GM23248 (cell line): ENCODE measurements around the gene FHAD1. TPM values are rescaled to one million over a fixed set of nuclear protein-coding genes. Genes with fewer than 3 reads are reported as not detected.

ENCODE experiments used
- DNase-seq: peaks from one replicate; pipeline ENCODE4 v3.0.0-alpha.2; 2015
- H2AFZ ChIP-seq: fragments of 200-600 bp; sonication (generic); 2 replicates; pipeline ENCODE4 v1.6.1; 2016; ENCODE audit warnings: antibody characterized with exemption
- H3F3A ChIP-seq: fragments of 200-600 bp; sonication (generic); 2 replicates; pipeline ENCODE4 v1.6.1; 2016; ENCODE audit warnings: mild to moderate bottlenecking, antibody characterized with exemption, mixed run types; ENCODE audit not compliant: insufficient read depth
- H3K27ac ChIP-seq: fragments of 200-600 bp; sonication (generic); 2 replicates; pipeline ENCODE4 v1.5.1; 2016; ENCODE audit warnings: mild to moderate bottlenecking
- H3K27me3 ChIP-seq: fragments of 200-600 bp; sonication (generic); replicated peaks from 2 replicates; pipeline ENCODE4 v1.6.1; 2016; ENCODE audit warnings: mild to moderate bottlenecking; ENCODE audit not compliant: insufficient read depth
- H3K36me3 ChIP-seq: fragments of 200-600 bp; sonication (generic); 2 replicates; pipeline ENCODE4 v1.6.1; 2016; ENCODE audit warnings: low read depth, mild to moderate bottlenecking
- H3K4me1 ChIP-seq: fragments of 200-600 bp; sonication (generic); 2 replicates; pipeline ENCODE4 v1.6.1; 2016; ENCODE audit warnings: mild to moderate bottlenecking; ENCODE audit not compliant: insufficient read depth
- H3K4me2 ChIP-seq: fragments of 200-600 bp; sonication (generic); one replicate; pipeline ENCODE4 v1.6.1; 2016; ENCODE audit warnings: mild to moderate bottlenecking; ENCODE audit not compliant: unreplicated experiment
- H3K4me3 ChIP-seq: fragments of 200-600 bp; sonication (generic); 2 replicates; pipeline ENCODE4 v1.5.1; 2016; ENCODE audit warnings: mild to moderate bottlenecking
- H3K79me2 ChIP-seq: fragments of 200-600 bp; sonication (generic); 2 replicates; pipeline ENCODE4 v1.6.1; 2016; ENCODE audit warnings: mild to moderate bottlenecking; ENCODE audit not compliant: insufficient read depth
- H3K9ac ChIP-seq: fragments of 200-600 bp; sonication (generic); 2 replicates; pipeline ENCODE4 v1.6.1; 2016; ENCODE audit warnings: mild to moderate bottlenecking
- H3K9me2 ChIP-seq: fragments of 200-600 bp; sonication (generic); 2 replicates; pipeline ENCODE4 v1.6.1; 2016; ENCODE audit warnings: mixed run types, mild to moderate bottlenecking, moderate library complexity; ENCODE audit not compliant: insufficient read depth
- H3K9me3 ChIP-seq: fragments of 200-600 bp; sonication (generic); one replicate; pipeline ENCODE4 v1.6.1; 2017; ENCODE audit warnings: low read depth
- H4K20me1 ChIP-seq: fragments of 200-600 bp; sonication (generic); 2 replicates; pipeline ENCODE4 v1.6.0; 2016; ENCODE audit not compliant: insufficient read depth
- EZH2 ChIP-seq: fragments of 200-600 bp; sonication (generic); IDR thresholded peaks from 2 replicates; pipeline ENCODE4 v1.6.1; 2018; ENCODE audit warnings: antibody characterized with exemption, mild to moderate bottlenecking; ENCODE audit not compliant: insufficient read depth, poor library complexity, severe bottlenecking
- EZH2phosphoT487 ChIP-seq: fragments of 200-600 bp; sonication (generic); IDR thresholded peaks from 2 replicates; pipeline ENCODE4 v1.6.1; 2018; ENCODE audit warnings: antibody characterized with exemption, moderate library complexity, mild to moderate bottlenecking, low read depth; ENCODE audit not compliant: insufficient read depth
- WGBS, 2 experiments: methylation state at CpG; one replicate each; pipeline ENCODE4 v1.1.6; 2015 to 2017; ENCODE audit warnings: low lambda C conversion rate in 2 of 2, low coverage in 1 of 2; ENCODE audit errors: missing lambda C conversion rate in 2 of 2; 5-methylcytosine and 5-hydroxymethylcytosine counted together
- in situ Hi-C: fragments of 300-500 bp; cut with MboI; formaldehyde crosslinking; loops from 2 replicates; pipeline ENCODE4 v1.15.0; 2020
- polyA plus RNA-seq: library from polyadenylated mRNA; unstranded; fragments of >200 nt; fragmentation: Nextera tagmentation; extraction: Ambion mirVana; gene quantifications from 2 replicates; pipeline ENCODE4 v1.2.1, GENCODE V29; 2016
- total RNA-seq: library from RNA; depleted of rRNA; stranded (reverse); fragments of >200 nt; shearing (Covaris generic); gene quantifications from 2 replicates; pipeline ENCODE4 v1.2.3, GENCODE V29; 2014

FHAD1 gene
- total and polyA plus RNA-seq, 2 experiments from 2014 or later, result 0.24 TPM; not detected in 1

GRCh38 chr1:15390667-15391066 lies 143.6 kb downstream of the FHAD1 start:
- no peak overlapping the region for H3K9ac ChIP-seq
- H3K36me3 ChIP-seq, result no peaks in the 10 kb centered on the region
- H3K4me2 ChIP-seq, result no peak overlapping the region
- H3K9me3 ChIP-seq, result no peaks in the 10 kb centered on the region
- H3K4me1 ChIP-seq, result peaks cover 9% of the 10 kb centered on the region; the same call in 1 of the 2 replicates
- no peaks in the 10 kb centered on the region for H4K20me1 ChIP-seq
- no peaks in the 10 kb centered on the region for H3F3A ChIP-seq
- H2AFZ ChIP-seq, result no peak overlapping the region
- no peak overlapping the region for H3K4me3 ChIP-seq
- no peak for DNase-seq
- H3K79me2 ChIP-seq, result no peaks in the 10 kb centered on the region
- H3K9me2 ChIP-seq, result no peaks in the 10 kb centered on the region
- in situ Hi-C loops, result no loop called here
- WGBS, 2 experiments, result 87% methylated on average over 8 of the region's 8 CpGs
- TF ChIP-seq EZH2phosphoT487 (no peak), EZH2 (no peak)
- H3K27me3 ChIP-seq, result no peaks in the 10 kb centered on the region
- H3K27ac ChIP-seq, result no peak overlapping the region

DNA sequence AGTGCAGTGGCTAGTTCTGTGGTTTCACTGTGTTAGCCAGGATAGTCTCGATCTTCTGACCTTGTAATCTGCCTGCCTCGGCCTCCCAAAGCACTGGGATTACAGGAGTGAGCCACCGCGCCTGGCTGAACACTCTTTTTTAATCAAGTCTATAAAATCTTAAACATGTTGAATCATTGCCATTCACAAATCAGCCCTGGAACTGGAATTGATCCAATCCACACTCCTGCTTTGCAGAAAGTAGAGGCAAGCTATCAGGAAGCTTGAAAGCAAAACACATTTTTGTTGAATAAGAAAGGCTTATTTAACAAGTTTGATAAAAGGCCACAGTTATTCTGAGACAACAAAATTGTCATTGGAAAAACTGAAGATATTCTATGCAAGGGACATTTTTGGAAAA lies 144.3 kb downstream of the FHAD1 start:
- no peak overlapping the region for H3K4me3 ChIP-seq
- 93 to 98% methylated on average over 4 of the region's 4 CpGs for WGBS, 2 experiments
- H3K4me2 ChIP-seq, result no peak overlapping the region
- peaks cover 4% of the 10 kb centered on the region; the same call in 1 of the 2 replicates for H3K4me1 ChIP-seq
- H3K9me2 ChIP-seq, result no peaks in the 10 kb centered on the region
- H3K27me3 ChIP-seq, result no peaks in the 10 kb centered on the region
- in situ Hi-C loops, result no loop called here
- H3K27ac ChIP-seq, result no peak overlapping the region
- no peaks in the 10 kb centered on the region for H3F3A ChIP-seq
- H4K20me1 ChIP-seq, result no peaks in the 10 kb centered on the region
- H3K9ac ChIP-seq, result no peak overlapping the region
- no peaks in the 10 kb centered on the region for H3K36me3 ChIP-seq
- TF ChIP-seq EZH2phosphoT487 (no peak), EZH2 (no peak)
- H3K79me2 ChIP-seq, result no peaks in the 10 kb centered on the region
- H2AFZ ChIP-seq, result no peak overlapping the region
- no peaks in the 10 kb centered on the region for H3K9me3 ChIP-seq
- no peak for DNase-seq

DNA sequence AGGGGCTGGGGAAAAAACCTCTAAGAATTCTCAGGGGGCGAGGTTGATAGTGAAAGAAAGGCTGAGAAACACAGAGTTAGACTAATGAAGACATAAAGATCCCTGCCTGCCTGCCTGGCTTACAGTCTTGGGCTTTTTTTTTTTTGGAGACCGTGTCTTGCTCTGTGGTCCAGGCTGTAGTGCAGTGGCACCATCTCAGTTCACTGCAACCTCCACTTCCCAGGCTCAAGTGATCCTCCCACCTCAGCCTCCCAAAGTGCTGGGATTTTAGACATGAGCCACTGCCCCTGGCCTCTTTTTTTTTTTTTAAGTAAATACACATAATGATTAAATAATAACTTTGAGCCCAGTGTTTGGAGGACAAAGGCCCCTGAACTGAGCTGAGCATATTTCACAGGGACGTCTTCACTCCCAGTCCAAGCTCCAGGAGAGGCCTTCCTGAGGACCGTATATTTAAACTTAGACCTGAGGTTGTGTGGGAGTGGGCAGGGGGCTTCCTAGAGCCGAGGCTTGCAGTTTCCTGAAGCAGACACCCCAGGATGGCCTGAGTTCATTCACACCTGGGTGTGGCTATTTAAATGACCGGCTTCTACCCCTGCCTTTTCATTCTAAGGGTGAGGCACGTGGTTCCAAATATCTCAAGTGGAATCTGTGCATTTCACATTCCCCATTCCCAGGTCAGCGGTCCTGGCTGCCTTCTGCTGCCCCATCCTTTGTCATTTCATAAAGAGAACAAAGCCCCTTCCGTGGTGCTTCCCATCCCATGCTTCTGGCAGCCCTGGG lies 146.6 kb downstream of the FHAD1 start:
- Histone ChIP-seq H3K4me1 (no peaks in the 10 kb centered on the region), H3K79me2 (no peaks in the 10 kb centered on the region)
- 73 to 74% methylated on average over 9 of the region's 9 CpGs for WGBS, 2 experiments

GRCh38 chr1:15394258-15394690 lies 147.3 kb downstream of the FHAD1 start:
- DNase-seq, result no peak
- in situ Hi-C loops, result no loop called here
- no peaks in the 10 kb centered on the region for H3K79me2 ChIP-seq
- H3K4me1 ChIP-seq, result no peaks in the 10 kb centered on the region
- TF ChIP-seq EZH2 (no peak), EZH2phosphoT487 (no peak)
- no peak overlapping the region for H3K4me3 ChIP-seq
- no peaks in the 10 kb centered on the region for H3F3A ChIP-seq
- H3K9me3 ChIP-seq, result no peaks in the 10 kb centered on the region
- no peaks in the 10 kb centered on the region for H4K20me1 ChIP-seq
- H3K36me3 ChIP-seq, result no peaks in the 10 kb centered on the region
- 56 to 64% methylated on average over 3 of the region's 3 CpGs for WGBS, 2 experiments
- H3K4me2 ChIP-seq, result no peak overlapping the region
- no peak overlapping the region for H3K9ac ChIP-seq
- H2AFZ ChIP-seq, result no peak overlapping the region
- H3K27ac ChIP-seq, result no peak overlapping the region
- no peaks in the 10 kb centered on the region for H3K27me3 ChIP-seq
- H3K9me2 ChIP-seq, result no peaks in the 10 kb centered on the region

More for the DNA sequence above, 146.6 kb downstream of the FHAD1 start:
- Histone ChIP-seq H3F3A (no peaks in the 10 kb centered on the region), H2AFZ (no peak overlapping the region), H4K20me1 (no peaks in the 10 kb centered on the region), H3K36me3 (no peaks in the 10 kb centered on the region), H3K27me3 (no peaks in the 10 kb centered on the region), H3K9ac (no peak overlapping the region), H3K4me2 (no peak overlapping the region), H3K4me3 (no peak overlapping the region), H3K9me3 (no peaks in the 10 kb centered on the region), H3K27ac (no peak overlapping the region), H3K9me2 (no peaks in the 10 kb centered on the region)
- DNase-seq, result no peak
- in situ Hi-C loops, result no loop called here
- TF ChIP-seq EZH2, result no peak
- no peak for TF ChIP-seq EZH2phosphoT487
